HUES48 (cell line): ENCODE measurements around the gene CDH13.

ENCODE experiments used
- H3K27ac ChIP-seq: one replicate; pipeline ENCODE4 v1.7.0; 2013; ENCODE audit warnings: low read depth, low read length, inconsistent platforms
- H3K27me3 ChIP-seq: 2 replicates; pipeline ENCODE4 v1.6.1; 2013; ENCODE audit warnings: mild to moderate bottlenecking, low read length; ENCODE audit not compliant: control insufficient read depth, insufficient read depth
- H3K36me3 ChIP-seq: 2 replicates; pipeline ENCODE4 v1.6.1; 2013; ENCODE audit warnings: low read length; ENCODE audit not compliant: control insufficient read depth, insufficient read depth
- H3K4me1 ChIP-seq: 2 replicates; pipeline ENCODE4 v1.6.1; 2013; ENCODE audit warnings: mild to moderate bottlenecking, low read length; ENCODE audit not compliant: control insufficient read depth, insufficient read depth
- H3K4me3 ChIP-seq: 2 replicates; pipeline ENCODE4 v1.5.1; 2013; ENCODE audit warnings: mild to moderate bottlenecking, low read depth, low read length
- H3K9ac ChIP-seq: 2 replicates; pipeline ENCODE4 v1.6.1; 2013; ENCODE audit warnings: mild to moderate bottlenecking, low read depth, low read length, moderate library complexity
- H3K9me3 ChIP-seq: 2 replicates; pipeline ENCODE4 v1.6.1; 2013; ENCODE audit warnings: low read length; ENCODE audit not compliant: control insufficient read depth, insufficient read depth

CDH13 gene

DNA sequence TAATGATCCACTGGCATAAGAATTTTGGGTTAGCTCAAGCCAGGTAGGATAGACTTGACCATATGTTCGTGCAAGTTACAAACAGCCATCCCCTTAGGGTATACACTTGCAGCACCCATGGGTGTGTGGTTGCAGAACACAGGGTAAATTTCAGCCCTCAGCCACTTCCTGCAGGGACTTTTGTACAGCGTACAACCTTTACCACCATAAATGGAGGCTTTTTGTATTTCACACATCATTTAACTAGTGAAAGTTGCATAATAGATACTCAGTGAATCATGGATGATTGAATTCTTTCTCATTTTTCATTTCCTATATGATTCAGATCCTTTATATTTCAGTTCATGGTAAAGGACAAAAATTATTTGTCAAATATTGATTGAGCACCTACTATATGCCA is 473.9 kb downstream of the CDH13 start:
- Histone ChIP-seq H3K27me3 (no peaks in the 10 kb centered on the region), H3K36me3 (no peaks in the 10 kb centered on the region), H3K27ac (no peak overlapping the region), H3K9ac (no peak overlapping the region), H3K4me1 (no peaks in the 10 kb centered on the region), H3K9me3 (peaks cover 17% of the 10 kb centered on the region), H3K4me3 (no peak overlapping the region)

DNA sequence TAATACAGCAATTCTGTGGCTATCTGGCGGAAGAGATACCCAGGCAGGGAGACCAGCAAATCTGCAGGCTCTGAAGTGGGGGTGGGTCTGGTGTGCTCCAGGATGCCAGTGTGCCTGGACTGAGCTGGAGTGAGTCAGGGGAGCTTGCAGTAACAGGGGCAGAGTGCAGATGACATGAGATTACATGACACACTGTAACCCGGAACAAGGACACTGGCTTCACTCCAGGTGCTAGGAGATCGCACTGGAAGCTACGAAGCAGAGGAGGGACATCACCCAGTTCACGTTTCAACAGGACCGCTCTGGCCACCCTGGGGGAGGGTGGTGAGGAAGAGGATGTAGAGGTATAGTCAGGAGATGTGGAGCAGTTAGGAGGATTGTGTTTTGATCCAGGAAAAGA is 475.6 kb downstream of the CDH13 start:
- Histone ChIP-seq H3K4me1 (no peaks in the 10 kb centered on the region), H3K4me3 (no peak overlapping the region), H3K27ac (no peak overlapping the region)

DNA sequence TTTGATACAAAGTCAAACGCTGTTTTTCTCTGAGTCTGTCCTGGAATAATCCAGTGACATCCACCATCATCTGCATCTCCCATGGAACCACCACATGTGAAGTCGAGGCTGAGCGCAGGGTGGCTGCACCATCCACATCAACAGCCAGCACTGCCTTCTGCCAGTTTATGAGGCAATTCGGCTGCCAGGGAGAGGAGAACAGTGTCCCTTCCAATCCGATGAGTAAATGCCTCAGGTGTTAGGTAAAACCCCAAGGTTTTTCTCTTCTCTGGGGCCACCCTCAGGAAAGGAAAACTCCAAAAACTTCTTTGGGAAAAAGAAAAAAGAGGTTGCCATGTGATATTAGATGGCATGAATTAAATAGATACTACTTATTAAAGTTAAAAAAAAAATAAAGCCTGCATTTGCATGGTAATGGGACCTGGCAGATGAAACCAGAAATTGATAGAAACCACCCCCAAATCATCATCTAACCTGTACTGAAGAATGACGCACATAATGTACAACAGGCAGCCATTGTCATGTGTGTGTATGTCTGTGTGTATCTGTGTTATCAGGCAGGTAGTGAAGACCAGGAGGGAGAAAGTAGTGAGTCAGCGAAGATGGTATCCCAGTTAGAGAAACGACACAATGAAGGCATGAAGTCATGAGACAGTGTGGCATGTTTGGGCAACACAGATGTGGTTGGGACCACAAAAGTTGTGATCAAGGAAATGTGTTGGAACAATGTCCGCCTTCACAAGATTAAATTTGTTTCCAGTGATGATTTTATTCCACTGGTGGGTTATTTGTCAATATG is 478.7 kb downstream of the CDH13 start:
- 0 out of 2 replicates have a peak, but pooled peaks cover 3% of the 10 kb centered on the region for H3K9me3 ChIP-seq
- H3K9ac ChIP-seq, result no peak overlapping the region
- H3K36me3 ChIP-seq, result no peaks in the 10 kb centered on the region
- no peaks in the 10 kb centered on the region for H3K27me3 ChIP-seq
- no peaks in the 10 kb centered on the region for H3K4me1 ChIP-seq
- H3K27ac ChIP-seq, result no peak overlapping the region
- H3K4me3 ChIP-seq, result no peak overlapping the region

More for the DNA sequence above, 475.6 kb downstream of the CDH13 start:
- no peaks in the 10 kb centered on the region for H3K27me3 ChIP-seq
- no peaks in the 10 kb centered on the region for H3K36me3 ChIP-seq
- H3K9ac ChIP-seq, result no peak overlapping the region
- H3K9me3 ChIP-seq, result peaks cover 17% of the 10 kb centered on the region

DNA sequence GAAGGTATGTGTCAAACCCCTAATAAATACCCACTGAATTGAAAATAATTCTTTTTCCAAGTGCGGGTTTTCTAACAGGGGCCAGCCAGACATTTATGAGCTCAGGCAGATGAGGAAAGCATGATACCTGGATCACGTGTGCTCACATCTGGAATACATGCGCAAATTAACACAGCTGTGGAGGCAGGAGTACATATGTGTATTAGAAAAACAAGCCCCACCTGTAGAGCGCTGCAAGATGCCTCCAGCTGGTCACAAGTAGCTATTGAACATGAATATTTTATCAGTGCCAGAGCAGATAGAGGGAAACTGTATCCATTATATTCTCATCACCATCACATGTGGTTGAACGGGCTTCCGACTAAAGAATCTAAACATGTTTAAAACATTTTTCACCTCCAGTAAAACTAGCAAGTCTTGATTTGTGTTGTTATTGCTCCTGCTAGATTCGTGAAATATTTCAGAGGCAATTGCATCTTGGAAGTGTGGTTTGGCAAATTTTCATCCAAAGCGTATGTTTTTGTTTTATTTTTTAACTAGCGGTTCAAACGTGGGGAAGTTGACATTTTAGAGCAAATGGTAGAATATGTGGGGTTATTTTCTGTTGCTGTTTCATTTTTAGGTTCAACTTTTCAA is 482.8 kb downstream of the CDH13 start:
- H3K4me1 ChIP-seq, result peaks cover 9% of the 10 kb centered on the region
- no peak overlapping the region for H3K9ac ChIP-seq
- H3K4me3 ChIP-seq, result no peak overlapping the region
- no peaks in the 10 kb centered on the region for H3K36me3 ChIP-seq
- H3K27ac ChIP-seq, result no peak overlapping the region
- H3K27me3 ChIP-seq, result no peaks in the 10 kb centered on the region
- no peaks in the 10 kb centered on the region for H3K9me3 ChIP-seq

DNA sequence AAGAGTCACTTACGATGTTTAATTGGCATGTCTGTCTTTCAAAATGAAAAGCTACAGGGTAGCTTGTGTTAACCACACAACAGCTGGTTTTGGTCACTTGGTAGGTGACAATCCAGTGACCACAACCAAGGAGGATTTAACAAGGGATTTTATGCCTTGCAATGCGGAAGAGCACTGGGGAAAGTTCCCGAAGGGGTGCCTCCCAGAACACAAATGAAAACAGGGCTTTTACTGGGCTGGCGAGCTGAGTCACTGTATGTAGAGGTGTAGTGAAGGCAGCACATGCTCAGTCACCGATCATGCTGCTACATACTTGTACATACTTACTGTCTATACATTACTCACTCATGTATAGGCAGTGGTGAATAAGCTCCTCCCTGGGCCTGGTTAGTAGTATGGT is 483.5 kb downstream of the CDH13 start:
- Histone ChIP-seq H3K36me3 (no peaks in the 10 kb centered on the region), H3K9me3 (no peaks in the 10 kb centered on the region), H3K27ac (no peak overlapping the region), H3K4me1 (peaks cover 15% of the 10 kb centered on the region), H3K27me3 (no peaks in the 10 kb centered on the region), H3K9ac (no peak overlapping the region), H3K4me3 (no peak overlapping the region)

DNA sequence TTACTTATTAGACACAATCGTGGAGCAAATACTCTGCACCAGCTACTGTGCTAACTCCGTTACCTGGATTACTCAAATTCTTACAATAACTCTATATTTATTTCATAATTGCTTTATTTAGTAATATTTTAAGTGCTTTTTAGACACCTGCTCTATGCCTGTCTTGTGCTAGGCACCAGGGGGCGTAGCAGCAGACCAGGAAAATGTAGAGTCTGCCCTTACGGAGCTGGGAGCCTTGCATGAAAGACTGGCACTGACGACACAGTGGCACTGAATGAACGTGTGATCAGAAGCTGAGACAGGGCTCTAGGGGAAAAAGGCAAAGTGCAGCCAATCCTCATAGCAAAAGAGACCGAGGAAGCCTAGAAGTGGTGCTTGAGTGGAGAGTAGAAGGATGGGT is 486.5 kb downstream of the CDH13 start:
- H3K4me1 ChIP-seq, result peaks cover 20% of the 10 kb centered on the region
- no peaks in the 10 kb centered on the region for H3K36me3 ChIP-seq
- H3K9ac ChIP-seq, result no peak overlapping the region
- no peaks in the 10 kb centered on the region for H3K9me3 ChIP-seq
- no peak overlapping the region for H3K4me3 ChIP-seq
- H3K27me3 ChIP-seq, result no peaks in the 10 kb centered on the region
- H3K27ac ChIP-seq, result no peak overlapping the region

DNA sequence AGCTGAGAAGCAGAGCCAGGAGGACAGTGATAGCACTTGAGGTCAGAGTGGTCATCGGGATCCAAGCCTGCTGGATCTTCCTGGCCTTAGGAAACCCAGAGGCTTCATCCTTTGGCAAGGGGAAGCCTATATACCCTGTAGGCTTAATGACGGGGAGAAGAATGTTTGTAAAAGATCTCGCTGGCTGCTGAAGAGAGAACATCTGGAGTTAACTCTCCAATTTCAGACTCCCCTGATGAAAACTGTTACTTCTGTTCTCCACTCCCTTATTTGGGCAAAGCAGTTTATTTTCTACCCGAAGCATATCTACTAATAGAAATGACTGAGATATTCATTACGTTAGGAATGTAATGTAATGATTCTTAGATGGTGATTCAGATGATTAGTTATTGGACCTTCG is 487.0 kb downstream of the CDH13 start:
- Histone ChIP-seq H3K36me3 (no peaks in the 10 kb centered on the region), H3K4me1 (peaks cover 20% of the 10 kb centered on the region), H3K4me3 (no peak overlapping the region), H3K27me3 (no peaks in the 10 kb centered on the region), H3K27ac (no peak overlapping the region), H3K9me3 (no peaks in the 10 kb centered on the region), H3K9ac (no peak overlapping the region)

DNA sequence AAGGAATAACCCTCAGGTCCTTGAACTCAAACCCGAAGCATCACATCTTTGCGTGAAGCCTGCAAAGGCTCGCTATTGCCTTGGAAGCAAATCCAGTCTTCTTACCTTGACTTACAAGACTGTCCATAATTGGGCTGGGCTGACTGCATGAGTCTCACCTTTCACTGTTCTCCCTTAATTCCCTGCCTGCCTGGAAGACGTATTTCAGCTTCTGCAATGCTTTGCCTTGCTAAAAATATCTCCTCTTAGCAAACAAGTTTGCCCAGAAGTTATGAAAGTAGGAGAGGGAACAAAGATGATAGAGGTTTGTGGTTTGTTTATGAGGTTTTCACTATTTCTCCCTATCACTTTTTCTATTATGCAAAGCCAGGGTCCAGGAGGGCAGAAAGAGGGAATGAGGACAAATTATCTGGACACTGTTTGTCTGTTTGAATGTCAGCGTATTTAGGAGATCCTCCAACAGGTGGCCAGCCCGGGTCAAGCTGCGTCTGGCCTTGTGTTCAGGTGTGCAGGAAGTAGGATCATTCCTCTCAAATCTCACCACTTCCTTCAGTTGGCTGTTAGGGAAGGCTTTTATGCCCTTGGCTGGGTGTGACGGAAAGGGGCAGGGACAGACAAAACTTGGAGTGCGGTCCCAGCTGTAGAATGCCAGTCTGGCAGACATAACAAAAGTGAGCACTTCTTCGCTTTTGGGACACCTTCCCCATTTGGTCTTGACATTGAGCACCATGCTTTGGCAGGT is 488.9 kb downstream of the CDH13 start:
- Histone ChIP-seq H3K4me1 (peaks cover 20% of the 10 kb centered on the region), H3K36me3 (no peaks in the 10 kb centered on the region), H3K4me3 (no peak overlapping the region), H3K27me3 (no peaks in the 10 kb centered on the region), H3K27ac (no peak overlapping the region), H3K9me3 (no peaks in the 10 kb centered on the region), H3K9ac (no peak overlapping the region)

DNA sequence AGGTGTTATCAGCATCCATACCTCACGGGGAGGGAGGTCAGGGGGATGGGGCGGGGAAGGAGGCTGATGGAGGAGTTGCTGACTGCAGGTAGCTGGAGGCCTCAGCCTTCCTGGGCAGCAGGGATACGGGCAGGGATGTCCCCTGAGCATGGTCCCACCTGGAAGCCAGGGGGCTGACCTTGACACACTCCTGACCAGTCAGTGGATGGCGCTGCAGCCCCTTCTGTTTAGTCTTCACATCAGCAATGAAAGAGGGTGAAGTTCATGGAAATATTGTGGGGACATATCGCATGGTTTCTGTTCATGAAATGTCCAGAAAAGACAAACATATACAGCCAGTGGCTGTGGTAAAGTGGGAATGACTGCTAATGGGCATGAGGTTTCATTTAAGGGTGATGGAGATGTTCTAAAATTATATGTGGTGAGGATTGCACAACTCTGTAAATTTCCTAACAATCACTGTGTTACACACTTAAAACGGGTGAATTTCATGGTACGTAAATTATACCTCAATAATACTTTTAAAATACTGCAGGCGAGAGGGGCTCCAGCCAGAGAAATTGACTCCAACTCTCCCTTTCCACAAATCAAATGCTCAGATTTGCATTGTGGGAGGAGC is 489.6 kb downstream of the CDH13 start:
- no peaks in the 10 kb centered on the region for H3K9me3 ChIP-seq
- H3K27ac ChIP-seq, result no peak overlapping the region
- H3K9ac ChIP-seq, result no peak overlapping the region
- peaks cover 20% of the 10 kb centered on the region for H3K4me1 ChIP-seq
- H3K36me3 ChIP-seq, result no peaks in the 10 kb centered on the region
- H3K27me3 ChIP-seq, result no peaks in the 10 kb centered on the region
- H3K4me3 ChIP-seq, result no peak overlapping the region

DNA sequence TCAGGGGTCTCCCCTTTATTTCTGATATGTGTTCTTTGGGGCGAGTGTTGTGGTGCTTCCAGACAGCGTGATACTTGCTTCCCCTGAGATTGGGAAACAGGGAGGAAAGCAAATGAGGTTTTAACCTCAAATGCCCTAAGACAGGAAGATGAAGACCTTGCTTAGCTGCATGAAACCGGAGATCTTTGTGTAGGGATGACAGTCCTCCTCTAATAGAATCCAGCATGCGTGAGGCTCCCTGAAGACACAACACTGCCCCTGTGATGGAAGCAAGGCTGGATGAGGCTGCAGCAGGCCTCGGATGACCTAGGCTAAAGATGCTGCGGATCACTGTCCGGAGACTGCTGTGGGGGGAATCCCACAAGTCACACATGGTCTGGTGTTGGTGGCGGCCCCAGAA is 491.0 kb downstream of the CDH13 start:
- no peak overlapping the region for H3K4me3 ChIP-seq
- no peaks in the 10 kb centered on the region for H3K9me3 ChIP-seq
- no peak overlapping the region for H3K27ac ChIP-seq
- H3K27me3 ChIP-seq, result no peaks in the 10 kb centered on the region
- H3K36me3 ChIP-seq, result no peaks in the 10 kb centered on the region
- H3K4me1 ChIP-seq, result peaks cover 20% of the 10 kb centered on the region
- H3K9ac ChIP-seq, result no peak overlapping the region
